Activated CD8-positive, alpha-beta T cell treated with anti-CD3 and anti-CD28 coated beads for 36 hours (primary cell): ENCODE measurements around the gene COL8A1. TPM values are rescaled to one million over a fixed set of nuclear protein-coding genes. Genes with fewer than 3 reads are reported as not detected.

Experiments
- ATAC-seq: fragments of 200-7000 bp; cut with Tn5 transposase; one replicate; pipeline ENCODE4 v1.10.0; 2021; ENCODE audit warnings: mild to moderate bottlenecking, moderate library complexity
- CTCF ChIA-PET: fragments of 350-600 bp; sonication (Branson Sonifier 250); formaldehyde crosslinking; loops from one replicate; lab custom pipeline; 2021; ENCODE audit warnings: antibody characterized with exemption; lab: Charles Lee
- POLR2A ChIA-PET: fragments of 350-600 bp; sonication (Branson Sonifier 250); formaldehyde crosslinking; loops from one replicate; lab custom pipeline; 2021; ENCODE audit warnings: antibody characterized with exemption; lab: Charles Lee
- DNase-seq: peaks from one replicate; pipeline ENCODE4 v3.0.0-alpha.2; 2020
- H3K27ac Mint-ChIP-seq: one replicate; pipeline ENCODE4 v1.8.0; 2021; ENCODE audit warnings: mild to moderate bottlenecking, mixed read lengths
- H3K27me3 Mint-ChIP-seq: one replicate; pipeline ENCODE4 v1.8.0; 2021; ENCODE audit warnings: mixed read lengths
- H3K36me3 Mint-ChIP-seq: one replicate; pipeline ENCODE4 v1.8.0; 2021; ENCODE audit warnings: low read depth, mixed read lengths
- H3K4me1 Mint-ChIP-seq: one replicate; pipeline ENCODE4 v1.8.0; 2021; ENCODE audit warnings: low read depth, mixed read lengths
- H3K4me3 Mint-ChIP-seq: one replicate; pipeline ENCODE4 v1.8.0; 2021; ENCODE audit warnings: mild to moderate bottlenecking, moderate library complexity, mixed read lengths
- H3K9me3 Mint-ChIP-seq: one replicate; pipeline ENCODE4 v1.8.0; 2021; ENCODE audit warnings: mixed read lengths
- CTCF ChIP-seq: fragments of 200-600 bp; IDR thresholded peaks from one replicate; pipeline ENCODE4 v1.8.0; 2022; ENCODE audit warnings: antibody characterized with exemption, mild to moderate bottlenecking
- intact Hi-C: fragments of 100-400 bp; cut with micrococcal nuclease; formaldehyde crosslinking; loops from one replicate; pipeline ENCODE4 v1.10.0; 2022
- total RNA-seq, 2 experiments: library from RNA; stranded (reverse); gene quantifications; one replicate each; pipeline ENCODE4 v1.2.3, GENCODE V29; 2021

The COL8A1 gene
- total RNA-seq, 2 experiments from 2014 or later: not detected

DNA sequence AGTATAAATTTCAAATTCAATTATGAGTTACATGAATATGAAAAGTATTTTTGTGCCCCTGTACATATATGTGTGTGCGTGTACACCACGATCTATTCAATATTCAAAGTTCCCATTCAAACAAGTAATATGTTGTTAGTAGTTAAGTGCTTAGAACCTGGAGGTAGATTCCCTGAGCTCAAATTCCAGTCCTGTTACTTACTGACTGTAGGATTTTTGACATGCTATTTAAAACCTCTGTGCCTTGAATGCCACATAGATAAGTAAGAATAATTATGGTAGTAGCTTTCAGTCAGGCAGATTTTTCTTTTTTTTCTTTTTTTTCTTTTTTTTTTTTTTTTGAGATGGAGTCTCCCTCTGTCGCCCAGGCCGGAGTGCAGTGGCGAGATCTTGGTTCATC, 126.0 kb downstream of the COL8A1 start:
- ChIA-PET CTCF (interaction anchor here (0.7 to 1.6 kb wide), 2 partner anchors 14 to 181 kb away, joined by 3 to 4 read pairs; no protein-coding TSS in a partner anchor), POLR2A (no interaction called here)
- Mint-ChIP-seq H3K4me3 (no peak overlapping the region), H3K4me1 (no peaks in the 10 kb centered on the region), H3K9me3 (no peaks in the 10 kb centered on the region), H3K36me3 (no peaks in the 10 kb centered on the region), H3K27ac (no peak overlapping the region), H3K27me3 (peaks cover 12% of the 10 kb centered on the region)
- TF ChIP-seq CTCF: no peak
- ATAC-seq (no peak), DNase-seq (no peak)
- intact Hi-C loops: no loop called here

DNA sequence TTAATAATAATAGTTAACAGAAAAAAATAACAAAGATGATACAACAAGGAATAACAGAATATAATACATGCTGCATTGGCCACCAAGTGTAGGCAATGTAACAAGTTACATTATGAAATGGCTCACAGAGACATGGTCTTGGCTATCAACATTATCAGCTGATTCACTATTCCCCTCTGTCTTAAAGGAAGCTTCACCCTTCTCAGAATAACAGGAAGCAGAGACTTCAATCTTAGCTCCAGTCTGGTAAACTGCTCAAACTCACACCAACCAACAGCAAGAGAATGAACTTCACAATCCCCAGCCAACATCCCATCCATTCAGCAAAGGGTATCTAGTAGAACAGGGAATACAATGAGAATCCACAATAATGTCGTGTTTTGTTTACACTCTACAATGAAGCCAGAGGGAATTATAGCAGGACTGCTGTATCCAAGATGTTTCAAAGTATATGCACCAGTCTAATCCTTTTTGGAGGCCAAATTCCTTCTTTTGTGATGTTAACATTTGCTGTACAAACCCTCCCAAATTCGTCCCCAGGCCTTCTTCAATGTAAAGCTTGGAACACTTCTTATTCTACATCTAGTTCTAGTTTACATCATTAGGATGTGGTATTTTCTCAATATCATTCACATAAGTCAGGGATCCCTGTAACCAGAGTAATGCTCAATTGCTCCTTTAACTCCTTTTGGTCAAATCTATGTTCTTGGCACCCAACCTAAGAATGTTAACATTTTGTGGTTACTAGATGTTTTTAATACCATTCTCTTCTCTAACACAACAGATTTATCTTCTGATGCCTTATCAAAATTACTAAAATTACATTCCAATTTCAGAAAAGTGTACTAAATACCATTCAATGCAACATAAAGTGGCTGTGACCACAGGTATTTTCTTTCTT, 126.9 kb downstream of the COL8A1 start:
- H3K4me1 Mint-ChIP-seq: no peaks in the 10 kb centered on the region
- CTCF ChIA-PET: interaction anchor here (0.7 to 1.6 kb wide), 4 partner anchors 12 to 592 kb away, joined by 3 to 9 read pairs (median 4); no protein-coding TSS in a partner anchor
- no peak for TF ChIP-seq CTCF
- intact Hi-C loops: no loop called here
- H3K36me3 Mint-ChIP-seq: no peaks in the 10 kb centered on the region
- ATAC-seq: no peak
- peaks cover 10% of the 10 kb centered on the region for H3K27me3 Mint-ChIP-seq
- POLR2A ChIA-PET: no interaction called here
- H3K4me3 Mint-ChIP-seq: no peak overlapping the region
- DNase-seq: no peak
- no peak overlapping the region for H3K27ac Mint-ChIP-seq
- no peaks in the 10 kb centered on the region for H3K9me3 Mint-ChIP-seq

GRCh38 chr3:99767291-99767690, 128.9 kb downstream of the COL8A1 start:
- Mint-ChIP-seq H3K27ac (no peak overlapping the region), H3K9me3 (no peaks in the 10 kb centered on the region), H3K27me3 (peaks cover 7% of the 10 kb centered on the region), H3K4me3 (no peak overlapping the region), H3K4me1 (no peaks in the 10 kb centered on the region), H3K36me3 (no peaks in the 10 kb centered on the region)
- ATAC-seq (no peak), DNase-seq (no peak)
- CTCF ChIA-PET: interaction anchor here (0.9 kb wide), 1 partner anchor 13 kb away, joined by 3 read pairs; no protein-coding TSS in a partner anchor
- POLR2A ChIA-PET: no interaction called here
- TF ChIP-seq CTCF: no peak
- intact Hi-C loops: no loop called here

- Mint-ChIP-seq H3K9me3 (no peaks in the 10 kb centered on the region), H3K27ac (no peak overlapping the region), H3K27me3 (peaks cover 5% of the 10 kb centered on the region), H3K4me1 (no peaks in the 10 kb centered on the region), H3K36me3 (no peaks in the 10 kb centered on the region), H3K4me3 (no peak overlapping the region)
- ATAC-seq: no peak
- ChIA-PET CTCF (interaction anchor here (1.0 kb wide), 1 partner anchor 123 kb away, joined by 3 read pairs; no protein-coding TSS in a partner anchor), POLR2A (no interaction called here)
- intact Hi-C loops: no loop called here
- DNase-seq: no peak
- no peak for TF ChIP-seq CTCF
Observed at GRCh38 chr3:99768126-99768525, 129.7 kb downstream of the COL8A1 start.
